ENCODE data around the gene PAK3.

Gene PAK3

GRCh38 chrX:111129921-111130320 lies 33.9 kb downstream of the PAK3 start:
- no peak for DNase-seq (ENCODE audit: low read depth in 2 of 3, low spot score in 1 of 3)

GRCh38 chrX:111131572-111131971 lies 35.6 kb downstream of the PAK3 start:
- DNase-seq (ENCODE audit: low read depth in 2 of 3, low spot score in 1 of 3) = no peak

DNA sequence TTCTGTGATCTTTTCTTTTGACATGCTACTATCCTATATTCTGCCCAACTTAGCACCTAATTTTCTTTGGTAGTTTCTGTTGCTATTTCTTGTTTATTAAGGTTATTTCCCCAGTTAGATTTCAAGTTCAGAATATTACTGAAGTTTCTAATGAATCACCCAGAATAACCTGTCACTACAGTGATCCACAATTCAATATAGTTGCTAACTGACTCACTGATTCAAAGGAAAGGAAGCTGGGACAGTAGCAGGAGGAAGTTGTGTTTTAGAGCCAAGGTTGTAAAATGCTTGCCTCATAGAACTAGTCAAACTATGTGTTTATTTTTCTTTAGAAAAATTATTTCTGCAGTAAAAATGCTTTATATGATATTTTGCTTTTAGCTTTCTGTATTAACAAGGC lies 37.4 kb downstream of the PAK3 start:
- DNase-seq (ENCODE audit: low read depth in 2 of 3, low spot score in 1 of 3) = no peak

DNA sequence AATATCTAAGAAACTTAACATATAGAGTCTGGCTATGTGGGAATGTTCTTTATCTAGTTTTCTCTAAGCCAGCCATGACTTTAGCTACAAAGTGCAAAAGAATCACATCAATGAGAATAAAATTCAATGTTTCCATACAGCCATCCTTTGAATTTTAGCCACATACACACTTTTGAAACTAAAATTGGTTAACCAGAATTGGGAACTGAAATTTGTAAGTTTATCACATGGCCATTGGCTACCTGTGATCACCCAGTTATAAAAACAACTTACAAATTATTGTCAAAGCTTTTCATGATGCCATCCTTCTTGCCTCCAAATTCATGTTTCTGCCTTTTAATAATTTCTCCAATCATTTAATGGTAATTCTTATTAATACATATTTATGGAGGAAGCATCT lies 49.9 kb downstream of the PAK3 start:
- no peak for DNase-seq (ENCODE audit: low read depth in 2 of 3, low spot score in 1 of 3)

DNA sequence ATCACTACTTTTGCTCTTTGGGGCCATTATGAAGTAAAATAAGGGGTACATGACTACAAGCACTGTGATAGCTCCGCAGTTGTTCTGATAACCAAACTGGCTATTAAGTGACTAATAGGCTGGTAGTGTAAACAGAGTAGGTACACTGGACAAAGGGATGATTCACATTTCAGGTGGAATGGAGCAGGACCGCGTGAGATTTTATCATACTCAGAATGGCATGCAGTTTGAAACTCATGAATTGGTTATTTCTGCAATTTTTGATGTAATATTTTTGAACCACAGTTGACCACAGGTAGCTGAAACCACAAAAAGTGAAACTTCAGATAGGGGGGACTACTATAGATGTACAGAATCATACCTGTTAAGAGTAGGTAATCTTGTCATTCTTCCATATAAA lies 55.8 kb downstream of the PAK3 start:
- DNase-seq (ENCODE audit: low read depth in 2 of 3, low spot score in 1 of 3) = no peak

DNA sequence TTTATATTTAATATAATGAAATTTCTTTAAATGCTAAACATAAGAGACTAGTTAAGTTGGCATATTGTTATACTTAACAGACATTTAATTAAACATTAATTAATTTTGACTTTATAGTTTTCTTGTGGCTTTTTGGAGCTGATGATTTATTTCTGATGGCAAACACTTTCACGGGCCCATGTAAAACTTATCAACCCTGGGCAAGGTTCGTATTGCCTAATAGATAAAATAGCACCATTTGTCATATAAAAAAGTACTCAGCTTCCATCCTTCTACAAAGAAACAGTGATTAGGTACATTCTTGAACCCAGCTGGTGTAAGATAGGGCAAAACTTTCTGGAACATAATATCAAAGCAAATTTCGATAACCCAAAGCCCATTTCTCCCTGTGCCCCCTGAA lies 63.2 kb downstream of the PAK3 start:
- no peak for DNase-seq (ENCODE audit: low read depth in 2 of 3, low spot score in 1 of 3)

DNA sequence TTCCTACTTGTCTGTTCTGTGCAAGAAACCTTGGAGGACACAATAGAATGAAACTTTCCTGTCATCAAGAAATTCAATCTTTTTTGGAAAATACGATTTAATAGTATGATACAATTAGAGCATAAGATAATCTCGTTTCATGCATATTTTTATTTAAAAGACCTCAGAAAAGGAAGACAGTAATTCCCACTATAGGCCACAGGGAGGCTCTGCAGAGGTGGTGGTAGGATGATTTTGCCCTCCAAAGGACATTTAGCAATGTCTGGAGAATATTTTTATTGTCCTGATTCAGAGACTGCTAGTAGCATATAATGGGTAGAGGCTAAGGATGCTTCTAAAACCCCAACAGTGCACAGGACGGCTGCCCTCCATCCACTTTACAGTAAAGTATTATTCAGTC lies 68.7 kb downstream of the PAK3 start:
- no peak for DNase-seq (ENCODE audit: low read depth in 2 of 3, low spot score in 1 of 3)

GRCh38 chrX:111165902-111166301 lies 69.9 kb downstream of the PAK3 start:
- no peak for DNase-seq (ENCODE audit: low read depth in 2 of 3, low spot score in 1 of 3)

DNA sequence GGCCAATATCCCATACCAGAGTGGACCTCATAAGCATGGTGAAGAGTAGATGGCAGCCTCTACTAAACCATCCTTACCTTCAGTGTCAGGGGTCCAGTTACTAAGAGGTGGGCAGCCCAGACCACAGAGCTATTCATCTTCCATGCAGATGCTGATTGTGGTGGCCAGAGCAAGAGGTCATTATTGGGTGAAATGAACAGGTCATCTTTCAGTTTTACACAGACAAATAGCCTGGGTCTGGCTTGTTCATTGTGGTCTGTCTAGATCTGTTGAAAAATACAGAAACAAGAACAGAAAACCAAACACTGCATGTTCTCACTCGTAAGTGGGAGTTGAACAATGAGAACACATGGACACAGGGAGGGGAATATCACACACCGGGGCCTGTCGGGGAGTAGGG lies 71.3 kb downstream of the PAK3 start:
- DNase-seq (ENCODE audit: low read depth in 2 of 3, low spot score in 1 of 3) = no peak

GRCh38 chrX:111168314-111168713 lies 72.3 kb downstream of the PAK3 start:
- no peak for DNase-seq (ENCODE audit: low read depth in 2 of 3, low spot score in 1 of 3)

- no peak for DNase-seq (ENCODE audit: low read depth in 2 of 3, low spot score in 1 of 3)
Measured at GRCh38 chrX:111169141-111169540, 73.2 kb downstream of the PAK3 start.

GRCh38 chrX:111170017-111170416 lies 74.0 kb downstream of the PAK3 start:
- DNase-seq (ENCODE audit: low read depth in 2 of 3, low spot score in 1 of 3) = peak in 1 of 3 donors; percentile 8

DNA sequence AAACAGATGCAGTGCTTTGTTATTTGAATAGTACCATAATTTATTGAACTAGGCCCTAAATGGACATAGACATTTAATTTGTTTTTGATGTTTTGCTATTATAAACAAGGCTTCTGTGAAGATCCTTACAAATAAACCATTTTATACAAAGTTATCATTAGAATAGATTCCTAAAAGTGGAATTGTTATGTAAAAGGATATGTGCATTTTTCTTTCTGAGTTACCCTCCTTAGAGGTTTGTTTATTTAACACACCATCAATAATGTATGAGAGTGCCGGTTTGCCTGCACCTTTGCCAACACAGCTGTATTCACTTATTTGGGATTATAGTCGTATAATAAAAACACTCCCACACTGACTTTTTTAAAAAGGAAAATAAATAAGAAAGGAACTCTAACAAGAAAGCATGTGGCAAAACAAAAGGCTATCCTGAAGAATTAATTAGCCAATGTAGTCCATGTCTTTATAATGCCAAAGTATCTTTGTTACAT lies 84.8 kb downstream of the PAK3 start:
- DNase-seq (ENCODE audit: low read depth in 2 of 3, low spot score in 1 of 3) = no peak

DNA sequence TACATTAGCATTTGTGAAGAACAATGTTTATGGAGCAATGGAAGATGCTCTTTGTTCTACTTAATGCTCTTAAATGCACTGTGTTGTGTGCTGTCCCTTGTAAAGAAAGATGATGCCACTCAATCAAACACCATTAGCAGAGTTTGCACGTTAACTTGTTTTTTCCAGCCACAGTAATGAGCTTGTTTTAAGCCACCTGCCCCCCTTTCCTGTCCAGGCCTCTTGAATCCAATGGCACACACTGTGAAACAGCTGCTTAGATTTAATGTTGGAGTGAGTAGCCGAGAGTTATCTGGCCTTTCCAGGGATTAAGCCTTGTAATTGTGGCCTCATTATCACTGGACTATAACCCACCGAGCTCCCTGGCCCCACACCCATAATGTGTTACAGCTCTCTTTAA lies 86.0 kb downstream of the PAK3 start:
- no peak for DNase-seq (ENCODE audit: low read depth in 2 of 3, low spot score in 1 of 3)

- no peak for DNase-seq (ENCODE audit: low read depth in 2 of 3, low spot score in 1 of 3)
Measured at GRCh38 chrX:111182997-111183396, 87.0 kb downstream of the PAK3 start.

DNA sequence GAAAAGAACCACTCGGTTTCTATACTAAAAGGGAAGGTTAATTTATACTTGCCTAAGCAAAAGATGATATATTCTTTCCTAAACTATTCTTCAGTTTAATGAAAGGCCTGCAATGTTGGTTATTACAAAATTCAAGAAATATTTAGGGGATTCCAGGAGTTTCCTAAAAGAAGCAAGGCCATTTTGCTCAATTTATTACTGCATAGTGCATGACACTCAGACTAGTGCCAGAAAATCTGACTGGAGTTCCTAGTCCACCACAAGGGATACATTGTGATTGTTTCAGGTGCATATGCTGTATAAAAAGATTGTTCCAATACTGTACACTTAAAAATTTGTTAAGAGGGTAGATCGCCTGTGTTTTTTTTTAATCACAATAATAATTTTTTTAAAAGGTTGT lies 95.6 kb downstream of the PAK3 start:
- no peak for DNase-seq (ENCODE audit: low read depth in 2 of 3, low spot score in 1 of 3)

- DNase-seq (ENCODE audit: low read depth in 2 of 3, low spot score in 1 of 3) = no peak
Measured at GRCh38 chrX:111199505-111199904, 103.5 kb downstream of the PAK3 start.

DNA sequence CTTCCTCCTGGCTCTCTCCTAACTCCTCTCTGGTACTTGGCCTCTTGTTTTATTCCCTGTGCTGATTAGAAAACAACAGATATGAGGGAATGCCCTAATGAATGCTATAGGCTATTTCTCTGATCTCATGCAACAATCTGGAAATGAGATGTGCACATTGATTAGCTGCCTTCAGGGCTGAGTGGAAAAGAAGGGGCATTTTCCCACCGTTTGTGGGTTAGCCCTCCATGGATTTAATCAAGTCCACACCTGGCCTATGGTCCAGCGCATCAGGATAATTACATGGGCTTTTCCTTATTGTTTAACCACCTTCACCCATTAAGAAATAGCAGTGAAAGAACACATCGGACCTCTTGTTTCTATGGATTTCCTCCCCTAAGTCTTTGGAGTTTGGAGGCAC lies 104.3 kb downstream of the PAK3 start:
- no peak for DNase-seq (ENCODE audit: low read depth in 2 of 3, low spot score in 1 of 3)

- no peak for DNase-seq (ENCODE audit: low read depth in 2 of 3, low spot score in 1 of 3)
Measured at GRCh38 chrX:111207851-111208250, 111.9 kb downstream of the PAK3 start.

- no peak for DNase-seq (ENCODE audit: low read depth in 2 of 3, low spot score in 1 of 3)
Measured at GRCh38 chrX:111216293-111216801, 120.4 kb downstream of the PAK3 start.

- no peak for DNase-seq (ENCODE audit: low read depth in 2 of 3, low spot score in 1 of 3)
Measured at GRCh38 chrX:111244235-111244750, 148.3 kb downstream of the PAK3 start.

DNA sequence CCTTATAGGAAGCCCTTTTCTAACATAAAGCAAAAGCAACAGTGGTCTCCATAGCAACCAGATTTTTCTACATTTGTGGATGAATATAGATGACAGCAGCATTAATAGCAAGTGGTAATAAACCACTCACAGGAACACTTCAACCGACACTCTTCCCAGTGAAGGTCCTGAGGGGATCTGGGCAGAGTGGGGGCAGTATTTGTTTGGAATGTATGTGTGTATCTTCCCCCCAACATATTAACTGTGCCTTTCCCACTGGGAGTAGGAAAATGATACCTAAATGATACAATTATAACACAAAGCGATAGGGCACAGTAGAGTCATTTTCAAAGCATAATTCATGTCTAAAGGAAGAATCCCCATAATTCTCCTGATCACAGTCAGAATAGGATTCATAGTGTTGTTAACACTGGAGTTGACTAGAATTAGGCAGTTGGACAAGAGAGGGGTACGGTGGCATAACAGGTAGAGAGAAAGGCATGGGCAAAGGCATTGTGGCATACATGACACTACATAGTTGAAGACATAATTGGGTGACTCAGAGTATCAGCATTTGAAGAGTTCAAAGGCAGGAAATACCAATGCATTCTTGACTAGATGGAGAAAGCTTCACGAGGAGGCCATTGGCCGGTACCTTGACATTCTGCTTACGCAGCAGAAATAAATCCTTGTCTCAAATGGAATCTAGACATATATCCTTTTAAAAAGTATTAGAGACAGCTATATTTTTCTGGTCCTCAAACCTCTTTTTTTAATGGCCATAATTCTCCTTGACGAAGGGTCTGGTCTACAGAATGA lies 159.1 kb downstream of the PAK3 start:
- no peak for DNase-seq (ENCODE audit: low read depth in 2 of 3, low spot score in 1 of 3)

DNA sequence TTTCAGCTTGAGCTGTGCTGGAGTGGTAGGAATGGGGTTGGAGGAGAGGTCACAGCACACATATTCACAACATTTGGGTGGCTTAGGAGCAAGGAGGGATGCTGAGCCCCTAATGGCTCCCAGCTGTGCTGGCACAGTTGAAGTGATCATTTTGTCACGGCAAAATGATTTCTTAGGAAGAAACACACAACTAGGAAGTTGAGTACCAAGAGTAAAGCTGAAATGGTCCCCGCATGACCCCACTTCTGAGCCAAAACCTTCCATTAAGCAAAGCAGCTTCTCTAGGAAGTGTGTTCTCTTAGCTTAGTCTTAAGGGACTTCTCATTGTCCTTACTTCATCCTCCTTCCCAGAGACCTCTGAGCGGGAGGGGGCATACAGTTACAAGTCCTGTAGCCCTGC lies 161.7 kb downstream of the PAK3 start:
- DNase-seq (ENCODE audit: low read depth in 2 of 3, low spot score in 1 of 3) = no peak

Data from stimulated activated CD4-positive, alpha-beta T cell treated with anti-CD3 and anti-CD28 coated beads, Interleukin-12 subunit alpha, Interleukin-12 subunit beta, amount 100 ng/mL, for 48 hours (primary cell).